HG03064 (cell line): ENCODE data around the gene FAM98B.

ENCODE experiments used
- ATAC-seq: cut with Tn5 transposase; IDR thresholded peaks from one replicate; pipeline ENCODE4 v1.9.1; 2021; ENCODE audit warnings: low read depth; ENCODE audit not compliant: unreplicated experiment

The FAM98B gene

GRCh38 chr15:38504680-38505467, 50.9 kb downstream of the FAM98B start:
- ATAC-seq = no peak

GRCh38 chr15:38506997-38507396, 53.1 kb downstream of the FAM98B start:
- ATAC-seq = no peak

GRCh38 chr15:38507570-38507969, 53.6 kb downstream of the FAM98B start:
- no peak for ATAC-seq

- ATAC-seq = peak; percentile 52
These were observed 54.7 kb downstream of the FAM98B start for GRCh38 chr15:38508647-38509046.

- no peak for ATAC-seq
These were observed 55.2 kb downstream of the FAM98B start for GRCh38 chr15:38509152-38509551.

GRCh38 chr15:38512901-38513300, 59.0 kb downstream of the FAM98B start:
- ATAC-seq = no peak

GRCh38 chr15:38514601-38515000, 60.7 kb downstream of the FAM98B start:
- ATAC-seq = peak; percentile 91

GRCh38 chr15:38516626-38517025, 62.7 kb downstream of the FAM98B start:
- ATAC-seq = no peak

GRCh38 chr15:38517312-38517975, 63.5 kb downstream of the FAM98B start:
- ATAC-seq = no peak

GRCh38 chr15:38518084-38518483, 64.2 kb downstream of the FAM98B start:
- ATAC-seq = no peak

GRCh38 chr15:38520035-38520434, 66.1 kb downstream of the FAM98B start:
- no peak for ATAC-seq

- ATAC-seq = no peak
These were observed 67.4 kb downstream of the FAM98B start for GRCh38 chr15:38521316-38521715.

GRCh38 chr15:38522922-38523321, 69.0 kb downstream of the FAM98B start:
- no peak for ATAC-seq

GRCh38 chr15:38524156-38524555, 70.2 kb downstream of the FAM98B start:
- ATAC-seq = no peak

GRCh38 chr15:38525489-38525888, 71.6 kb downstream of the FAM98B start:
- ATAC-seq = no peak

- no peak for ATAC-seq
These were observed 72.2 kb downstream of the FAM98B start for GRCh38 chr15:38526158-38526557.

GRCh38 chr15:38528294-38528693, 74.4 kb downstream of the FAM98B start:
- no peak for ATAC-seq

- ATAC-seq = peak; percentile 67
These were observed 76.2 kb downstream of the FAM98B start for GRCh38 chr15:38530113-38530512.

GRCh38 chr15:38531509-38531908, 77.6 kb downstream of the FAM98B start:
- ATAC-seq = no peak

GRCh38 chr15:38532728-38533127, 78.8 kb downstream of the FAM98B start:
- no peak for ATAC-seq

GRCh38 chr15:38533416-38533915, 79.5 kb downstream of the FAM98B start:
- ATAC-seq = no peak

- ATAC-seq = no peak
These were observed 80.0 kb downstream of the FAM98B start for GRCh38 chr15:38533926-38534325.
